Activated CD8-positive, alpha-beta memory T cell treated with anti-CD3 and anti-CD28 coated beads for 48 hours (primary cell): Measurements from ENCODE around the gene SELENOO.

Source experiments
- DNase-seq, 3 experiments: peaks; one replicate each; pipeline ENCODE4 v3.0.0-alpha.2; 2020; ENCODE audit warnings: low read depth in 2 of 3, low spot score in 2 of 3

SELENOO gene

DNA sequence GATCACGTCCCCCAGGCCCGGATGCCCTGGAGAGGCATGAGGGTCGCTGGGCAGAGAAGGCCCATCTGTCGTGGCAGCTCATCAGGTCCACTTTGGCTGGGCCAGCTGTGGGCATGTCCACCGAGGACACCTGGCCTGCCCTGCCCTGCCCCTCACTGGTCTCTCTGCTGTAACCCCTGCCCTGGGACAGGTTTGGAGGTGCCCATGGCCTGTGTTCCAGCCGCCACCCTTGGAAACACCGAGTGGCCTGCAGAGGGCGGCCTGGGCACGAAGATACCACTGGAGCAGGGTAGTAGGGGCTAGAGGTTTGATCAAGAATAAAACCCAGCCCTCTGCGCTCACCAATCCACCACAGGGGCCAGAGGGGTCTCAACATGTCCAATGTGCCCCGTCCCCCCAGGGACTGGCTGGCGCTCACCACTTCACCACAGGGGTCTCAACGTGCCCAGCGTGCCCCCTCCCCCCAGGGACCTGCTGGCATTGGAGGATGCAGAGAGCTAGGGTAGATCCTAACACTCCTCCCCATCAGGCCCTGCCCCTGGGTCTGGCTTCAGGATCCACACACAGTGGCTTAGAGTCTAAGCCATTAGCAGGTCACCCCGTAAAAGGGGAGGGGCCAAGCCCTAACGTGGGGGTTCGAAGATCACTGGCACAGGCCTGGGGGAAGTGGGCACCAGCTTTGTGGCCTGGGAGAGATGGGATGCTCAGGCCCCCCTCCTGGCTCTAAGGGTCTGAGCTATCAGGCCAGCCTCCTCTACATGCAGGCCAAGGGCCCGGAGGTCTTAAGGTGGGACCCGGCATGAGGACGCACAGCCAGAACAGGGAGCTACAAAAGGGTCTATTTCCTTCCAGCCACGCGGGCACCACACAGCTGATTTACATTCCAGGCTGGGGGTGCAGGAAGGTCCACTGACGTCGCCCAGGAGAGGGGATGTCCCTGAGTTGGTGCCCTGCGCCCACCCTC lies 51.6 kb downstream of the SELENOO start:
- no peak for DNase-seq

DNA sequence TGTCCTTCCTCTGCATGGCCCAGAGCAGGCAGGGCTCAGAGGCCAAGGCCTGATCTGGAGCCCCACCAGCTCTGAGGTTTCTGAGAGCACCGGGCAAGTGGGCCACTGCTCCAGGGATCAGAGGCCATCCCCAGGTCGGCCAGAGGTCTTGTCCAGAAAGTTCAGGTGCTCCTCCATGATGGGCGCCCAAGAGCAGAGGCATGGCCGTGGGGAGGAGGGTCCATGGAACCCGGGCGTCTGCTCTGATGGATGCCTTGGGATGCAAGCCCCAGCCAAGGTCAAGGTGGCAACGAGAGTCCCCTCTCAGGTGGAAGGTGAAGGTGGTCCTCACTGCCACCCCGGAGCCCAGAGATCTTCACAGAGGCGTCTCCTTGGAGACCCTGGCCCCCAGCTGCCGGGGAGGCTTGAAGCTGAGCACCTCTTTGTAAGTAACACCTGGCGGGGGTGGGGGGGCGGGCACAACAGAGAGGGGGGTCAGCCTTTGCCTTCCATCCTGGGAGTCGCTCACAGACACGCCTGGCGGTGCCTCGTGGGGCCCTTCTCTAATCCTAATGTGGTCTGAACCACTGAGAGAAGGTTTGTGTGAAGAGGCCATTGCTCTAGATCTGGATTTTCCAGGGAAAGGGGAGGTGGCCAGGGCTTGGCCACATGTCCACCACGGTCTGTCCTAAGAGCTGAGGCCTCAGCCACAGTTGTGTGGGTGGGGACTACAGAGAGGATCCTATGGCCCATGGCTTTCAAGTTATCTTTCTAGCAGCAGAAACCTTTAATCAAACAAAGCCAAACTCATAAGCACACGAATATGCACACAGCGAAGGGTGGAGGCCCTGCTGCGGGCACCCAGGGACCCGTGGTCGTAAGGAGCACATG lies 52.5 kb downstream of the SELENOO start:
- no peak for DNase-seq

DNA sequence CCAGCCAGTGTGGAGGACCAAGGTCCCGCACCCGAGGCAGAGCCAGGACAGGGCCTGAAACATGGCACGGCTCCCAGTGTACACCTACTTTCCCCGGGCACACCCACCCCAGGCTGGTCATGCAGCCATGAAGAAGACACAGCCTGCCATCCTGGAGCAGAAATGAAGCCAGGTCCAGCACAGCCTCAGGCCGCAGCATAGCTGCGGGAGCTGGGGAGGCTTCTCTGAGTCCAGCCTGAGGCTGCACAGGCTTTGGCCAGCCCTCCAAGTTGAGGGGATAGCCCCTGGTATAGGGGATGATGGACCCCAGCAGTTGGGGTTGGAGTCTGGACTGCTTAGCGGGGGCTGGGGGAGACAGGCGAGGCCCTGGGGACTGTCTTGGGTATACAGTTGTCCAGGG lies 53.1 kb downstream of the SELENOO start:
- DNase-seq, result no peak

DNA sequence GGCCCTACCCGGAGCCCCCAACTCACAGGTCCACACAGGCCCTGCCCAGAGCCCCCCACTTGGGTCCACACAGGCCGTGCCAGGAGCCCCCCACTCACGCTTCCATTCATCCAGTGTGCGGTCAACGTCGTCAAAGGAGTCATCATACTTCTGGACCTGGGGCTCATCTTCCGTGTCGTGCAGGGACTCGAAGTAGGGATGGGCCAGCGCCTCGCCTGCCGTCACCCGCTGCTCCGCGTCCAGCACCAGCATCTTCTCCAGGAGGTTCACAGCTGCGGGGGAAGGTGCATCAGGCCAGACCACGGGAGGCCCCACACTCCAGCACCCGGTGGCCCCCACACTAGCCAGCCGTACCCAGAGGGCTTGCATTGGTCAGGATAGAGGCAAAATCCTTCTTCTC lies 54.3 kb downstream of the SELENOO start:
- DNase-seq, result no peak

DNA sequence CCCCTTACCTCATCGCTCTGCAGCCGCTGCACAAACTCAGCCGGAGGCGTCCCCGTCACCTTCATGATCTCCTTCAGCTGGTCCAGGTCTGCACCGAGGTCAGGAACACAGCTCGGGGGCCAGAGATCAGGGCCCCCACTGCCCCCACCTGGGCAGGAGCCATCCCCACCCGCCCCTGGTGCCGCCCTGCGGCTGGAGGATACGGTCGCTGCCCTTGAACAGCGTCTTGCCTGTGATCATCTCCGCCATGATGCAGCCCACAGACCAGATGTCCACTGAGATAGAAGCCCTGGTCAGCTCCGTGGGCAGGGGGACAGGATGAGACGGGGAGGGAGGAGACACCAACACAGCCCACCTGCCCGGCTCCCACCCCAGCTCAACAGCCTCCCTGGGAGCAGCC lies 54.8 kb downstream of the SELENOO start:
- DNase-seq, result no peak

DNA sequence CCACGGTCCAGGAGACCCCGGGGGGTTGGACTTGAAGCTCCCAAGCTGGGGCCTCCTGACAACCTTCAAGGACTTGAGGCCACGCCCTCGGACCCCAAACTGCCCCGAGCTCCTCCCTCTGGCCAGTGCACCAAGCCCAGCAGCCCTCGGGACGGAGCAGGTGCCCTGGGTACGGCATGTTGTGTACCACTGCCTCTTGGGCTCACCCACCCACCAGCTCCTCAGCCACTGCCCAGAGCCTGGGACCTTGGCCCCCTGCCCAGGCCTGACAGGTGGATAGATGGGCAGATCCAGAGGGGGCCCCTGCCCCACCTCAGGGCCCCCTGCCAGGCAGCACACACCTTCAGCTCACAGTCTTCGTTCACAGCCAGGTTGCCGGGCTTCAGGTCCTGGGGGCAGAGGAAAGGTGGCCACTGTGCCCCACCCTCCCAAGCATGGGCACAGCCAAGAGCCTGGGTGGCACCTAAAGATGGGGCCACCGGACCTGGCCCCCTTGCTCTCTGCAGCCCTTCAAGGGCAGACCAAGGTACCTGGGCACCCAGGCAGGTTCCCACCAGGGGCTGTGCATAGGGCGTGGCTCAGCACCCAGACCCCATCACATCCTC lies 55.5 kb downstream of the SELENOO start:
- no peak for DNase-seq

DNA sequence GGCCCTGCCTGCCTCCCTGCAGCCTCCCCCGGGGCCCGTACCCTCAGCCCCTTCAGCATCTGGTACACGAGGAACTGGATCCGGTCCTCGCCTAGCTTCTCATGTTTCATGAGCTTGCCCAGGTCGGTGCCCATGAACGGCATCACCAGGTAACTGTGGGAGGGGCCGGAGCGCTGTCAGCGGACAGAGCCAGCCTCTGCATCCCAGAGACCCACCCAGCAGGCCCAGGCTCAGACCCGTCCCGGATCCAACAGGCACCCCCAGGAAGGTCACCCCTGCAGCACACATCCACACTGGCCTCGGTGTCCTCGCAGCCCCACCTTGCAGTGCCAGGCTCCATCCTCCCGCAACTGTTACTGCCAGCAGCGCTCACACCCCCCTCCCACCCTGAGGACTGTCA lies 56.2 kb downstream of the SELENOO start:
- DNase-seq, result no peak

DNA sequence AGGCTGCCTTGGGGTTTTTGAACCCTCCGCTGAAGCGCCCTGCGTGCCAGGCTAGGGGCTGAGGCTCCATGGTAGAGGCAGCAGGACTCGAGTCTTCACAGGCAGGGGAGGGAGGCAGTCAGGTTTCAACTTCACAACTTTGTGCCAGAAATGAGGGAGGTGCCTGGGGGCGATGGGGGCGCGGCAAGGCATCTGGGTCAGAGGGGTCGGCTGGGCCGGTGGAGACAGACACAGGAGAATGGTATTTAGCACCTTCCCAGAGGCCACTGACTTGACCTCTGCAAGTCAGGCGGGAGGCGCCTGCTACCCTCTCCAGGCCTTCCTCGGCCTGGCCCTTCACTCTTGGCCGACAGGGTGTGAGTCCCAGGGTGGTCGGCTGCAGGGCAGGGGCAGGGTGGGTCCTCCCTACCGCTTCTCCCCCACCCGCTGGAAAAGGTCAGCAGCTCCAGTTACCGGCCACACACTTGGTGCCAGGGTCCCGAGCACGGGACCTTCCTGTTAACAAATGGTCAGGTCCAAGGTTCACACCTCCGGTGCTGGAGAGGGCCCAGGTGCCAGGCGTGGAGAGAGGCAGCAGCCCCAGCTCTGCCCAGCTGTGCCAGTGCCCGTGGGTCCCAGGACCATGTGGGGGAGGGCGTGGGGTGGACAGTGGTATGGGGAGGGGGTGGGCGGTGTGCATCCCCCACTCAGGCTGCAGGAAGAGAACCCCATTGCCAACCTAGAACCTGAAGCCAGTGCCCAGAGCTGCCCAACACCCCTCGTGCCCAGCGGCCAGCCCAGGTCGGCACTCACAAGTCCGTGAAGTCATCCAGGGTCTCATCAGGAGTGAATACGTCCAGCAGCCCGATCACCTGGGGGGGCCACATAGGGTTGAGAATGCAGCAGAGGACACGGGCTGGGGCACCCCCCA lies 56.9 kb downstream of the SELENOO start:
- no peak for DNase-seq

DNA sequence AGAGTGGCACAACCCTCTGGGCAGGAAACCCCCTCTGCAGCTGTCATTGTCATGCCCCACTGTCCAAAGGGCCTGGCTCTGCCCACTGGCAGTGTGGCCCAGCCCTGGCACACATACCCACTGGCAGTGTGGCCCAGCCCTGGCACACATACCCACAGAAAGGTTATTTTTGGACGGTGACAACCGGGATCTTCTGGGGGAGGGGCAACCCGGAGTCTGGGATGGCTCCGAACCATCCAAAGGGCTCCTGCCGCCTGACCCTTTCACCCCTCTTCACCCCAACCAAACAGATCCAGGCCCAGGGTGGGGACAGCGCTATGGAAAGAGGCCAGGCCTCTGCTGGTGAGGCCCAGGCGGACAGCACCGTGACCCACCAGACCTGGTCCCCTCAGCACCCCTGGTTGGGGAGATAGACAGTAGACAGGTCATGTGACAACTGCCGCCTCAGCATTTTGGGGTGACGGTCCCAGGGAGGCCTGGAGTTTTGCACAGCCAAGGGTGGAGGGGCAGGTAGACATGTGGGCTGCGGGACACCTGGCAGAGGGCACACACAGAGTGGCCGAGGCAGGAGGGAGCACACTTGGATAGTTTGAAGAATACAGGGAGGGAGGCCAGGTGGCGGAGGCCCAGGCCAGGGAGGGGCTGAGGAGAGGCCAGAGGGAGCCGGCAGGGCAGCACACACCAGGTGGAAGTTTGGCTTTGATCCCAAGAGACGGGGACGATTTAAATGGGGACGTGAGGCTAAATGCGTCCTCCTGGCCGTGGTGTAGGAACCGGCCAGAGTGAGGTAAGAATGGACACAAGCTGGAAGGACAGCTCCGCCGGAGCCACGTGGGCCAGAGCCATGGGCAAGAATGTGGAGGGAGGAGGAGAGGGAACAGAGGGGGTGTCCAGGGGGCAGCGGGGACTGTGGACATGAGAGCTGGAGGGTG lies 57.8 kb downstream of the SELENOO start:
- no peak for DNase-seq

DNA sequence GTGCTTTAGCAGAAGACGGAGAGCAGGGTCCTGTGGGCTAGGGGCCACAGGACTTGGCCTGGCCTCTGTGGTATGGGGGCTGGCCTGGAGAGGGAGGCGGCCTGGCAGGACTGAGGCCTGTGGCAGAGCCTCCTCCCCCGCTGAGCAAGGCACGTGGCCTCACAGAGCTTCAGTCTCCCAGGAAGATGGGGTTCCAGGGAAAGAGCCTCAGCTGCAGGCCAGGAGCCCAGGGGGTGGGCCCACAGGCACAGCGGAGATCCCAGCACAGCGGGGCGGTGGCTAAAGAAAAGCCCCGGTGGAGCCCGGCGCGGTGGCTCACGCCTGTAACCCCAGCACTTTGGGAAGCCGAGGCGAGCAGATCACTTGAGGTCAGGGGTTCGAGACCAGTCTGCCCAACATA lies 58.5 kb downstream of the SELENOO start:
- no peak for DNase-seq

DNA sequence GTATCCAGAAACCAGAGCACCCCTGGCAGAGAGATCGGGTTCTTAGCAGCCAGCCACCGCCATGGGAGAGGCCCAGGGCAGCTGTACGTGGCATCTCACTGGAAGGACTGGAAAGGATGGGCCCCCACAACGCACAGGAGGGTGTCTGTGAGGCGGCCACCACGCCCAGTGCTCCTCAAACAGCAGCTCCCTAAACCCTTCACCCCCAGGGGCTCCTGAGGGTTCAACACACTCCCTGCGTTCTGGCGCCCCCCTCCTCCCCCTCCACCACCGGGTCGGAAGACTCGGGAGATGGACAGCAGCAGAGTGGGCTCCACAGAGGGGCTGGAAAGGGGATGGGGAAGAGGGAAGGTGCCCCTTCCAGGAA lies 59.6 kb downstream of the SELENOO start:
- DNase-seq, result no peak

DNA sequence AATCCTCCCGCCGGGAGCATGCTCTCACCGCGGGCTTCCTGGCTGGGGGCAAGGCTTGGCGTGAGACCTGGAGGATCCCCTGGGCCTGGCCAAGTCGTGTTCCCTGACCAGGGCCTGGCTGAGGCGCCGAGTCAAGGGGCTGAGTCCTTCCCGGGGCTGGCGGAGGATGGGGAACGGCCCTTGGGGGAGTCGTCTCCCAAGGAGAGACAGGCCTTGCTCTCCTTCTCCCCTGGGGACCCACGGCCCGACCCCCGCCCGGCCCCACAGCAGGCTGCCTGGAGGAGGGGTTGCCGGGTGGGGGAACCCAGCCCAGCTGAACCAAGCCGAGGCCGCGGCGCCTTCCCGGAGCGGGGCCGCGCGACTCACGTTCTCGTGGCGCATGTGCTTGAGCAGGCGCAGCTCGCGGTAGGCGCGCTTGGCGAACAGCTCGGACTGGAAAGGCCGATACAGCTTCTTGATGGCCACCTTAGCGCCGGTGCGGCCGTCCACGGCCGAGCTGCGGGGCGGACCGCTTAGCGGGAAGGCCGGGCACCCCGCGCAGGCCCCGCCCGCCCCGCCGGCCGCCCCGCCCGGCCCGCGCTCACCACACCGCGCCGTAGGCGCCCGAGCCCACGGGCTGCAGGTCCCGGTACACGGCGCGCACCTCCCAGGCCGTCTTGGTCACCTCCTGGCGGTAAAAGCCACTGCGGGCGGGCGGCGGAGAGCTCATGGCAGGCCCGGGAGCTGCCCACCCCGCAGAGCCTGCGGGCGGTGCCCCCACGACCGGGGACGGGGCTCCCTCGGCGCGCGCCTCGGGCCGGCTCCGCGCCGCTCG lies 60.2 kb downstream of the SELENOO start:
- no peak for DNase-seq

DNA sequence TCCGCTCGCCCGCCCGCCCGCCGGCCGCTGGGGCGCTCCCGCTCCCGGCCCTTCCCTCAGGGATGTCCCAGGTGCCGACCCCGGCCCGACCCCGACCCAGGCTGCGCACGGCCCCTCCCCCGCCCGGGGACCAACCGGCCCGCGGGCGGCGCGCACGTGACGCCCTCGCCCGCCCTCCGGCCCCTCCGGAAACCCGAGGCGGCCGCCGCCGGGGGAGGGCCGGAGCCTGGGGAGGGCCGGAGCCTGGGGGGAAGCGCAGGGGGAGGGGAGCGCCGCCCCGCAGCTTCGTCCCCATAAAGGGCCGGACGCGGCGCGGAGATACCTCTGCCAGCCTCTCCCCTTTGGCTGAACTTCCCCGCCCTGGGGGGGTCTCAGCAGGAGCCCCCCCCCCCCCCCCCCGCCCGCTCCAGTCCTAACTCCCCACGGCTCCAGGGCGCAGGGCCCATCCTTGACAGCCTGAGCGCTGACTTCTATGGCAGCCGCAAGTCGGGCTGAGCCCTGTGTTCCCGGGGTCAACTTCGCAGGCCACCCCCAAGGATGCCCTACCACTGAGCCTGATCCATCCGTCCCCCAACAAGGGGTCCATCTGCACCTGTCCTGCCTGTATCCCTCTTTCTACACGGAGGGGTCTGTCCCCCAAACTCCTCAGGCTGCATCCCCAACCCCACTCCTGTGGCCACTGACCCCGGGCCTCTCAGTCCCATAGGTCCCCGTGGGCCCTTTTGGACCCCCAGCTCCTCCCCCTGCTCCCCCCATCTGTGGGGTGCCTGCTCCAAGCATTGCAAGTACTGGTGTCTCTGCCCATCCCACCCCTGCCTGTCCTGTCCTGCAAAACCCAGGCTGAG lies 61.0 kb downstream of the SELENOO start, which contains the start of gene MAPK12:
TSS of gene MAPK12 (minus strand) at position 69 of the 845 bp plus-strand sequence. CDS start 174 bp downstream, outside the sequence.
- DNase-seq, result no peak

DNA sequence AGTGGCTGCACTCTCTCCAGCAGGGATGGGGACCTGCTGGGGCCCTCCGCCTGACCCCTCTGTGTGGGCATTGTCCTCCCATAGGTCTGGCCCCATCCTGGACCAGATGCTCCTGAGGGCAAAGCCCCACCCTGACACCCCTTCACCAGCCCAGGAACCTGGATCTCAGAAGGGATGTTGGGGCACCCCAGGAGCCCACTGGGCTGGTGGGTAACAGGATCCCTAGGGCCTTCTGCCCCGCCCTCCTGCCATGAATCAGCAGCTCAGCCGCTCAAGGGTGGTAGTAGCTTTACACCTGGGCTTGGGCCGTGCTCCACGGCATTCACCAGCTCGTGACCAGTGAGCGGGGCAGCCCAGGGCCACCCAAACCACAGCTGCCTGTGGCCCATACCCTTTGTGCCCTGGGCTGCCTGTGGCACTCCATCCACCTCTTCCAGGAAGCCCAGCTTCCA lies 61.7 kb downstream of the SELENOO start:
- no peak for DNase-seq

DNA sequence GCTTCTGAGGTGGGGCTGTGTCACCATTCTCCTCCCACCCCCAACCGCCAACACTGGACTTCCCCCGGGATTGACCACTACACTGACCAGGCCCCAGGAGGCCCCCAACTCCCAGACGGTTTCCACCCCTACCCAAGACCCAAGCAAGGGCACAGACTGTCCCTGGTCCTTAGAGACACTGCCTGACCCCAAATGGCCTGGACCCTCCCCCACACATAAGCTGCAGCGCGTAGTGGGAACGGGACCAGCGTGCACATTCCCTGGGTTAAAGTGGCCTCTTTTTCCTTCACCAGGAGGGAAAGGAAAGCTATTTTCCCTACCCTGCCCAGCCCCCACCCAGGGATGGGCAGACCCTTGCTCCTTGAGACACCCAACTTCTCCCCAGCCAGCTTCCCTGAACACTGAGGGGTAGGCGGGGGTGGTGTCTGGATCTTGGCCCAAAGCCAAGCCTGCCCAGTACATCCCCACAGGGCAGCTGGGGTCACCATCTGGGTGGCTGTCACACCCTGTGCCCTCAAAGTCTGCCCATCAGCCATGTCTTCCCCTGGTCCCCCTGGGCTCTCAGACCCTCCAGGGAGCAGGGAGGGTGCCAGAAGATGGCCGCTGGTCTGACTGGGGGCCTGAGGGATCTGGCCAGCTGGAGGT lies 62.3 kb downstream of the SELENOO start:
- DNase-seq, result no peak

DNA sequence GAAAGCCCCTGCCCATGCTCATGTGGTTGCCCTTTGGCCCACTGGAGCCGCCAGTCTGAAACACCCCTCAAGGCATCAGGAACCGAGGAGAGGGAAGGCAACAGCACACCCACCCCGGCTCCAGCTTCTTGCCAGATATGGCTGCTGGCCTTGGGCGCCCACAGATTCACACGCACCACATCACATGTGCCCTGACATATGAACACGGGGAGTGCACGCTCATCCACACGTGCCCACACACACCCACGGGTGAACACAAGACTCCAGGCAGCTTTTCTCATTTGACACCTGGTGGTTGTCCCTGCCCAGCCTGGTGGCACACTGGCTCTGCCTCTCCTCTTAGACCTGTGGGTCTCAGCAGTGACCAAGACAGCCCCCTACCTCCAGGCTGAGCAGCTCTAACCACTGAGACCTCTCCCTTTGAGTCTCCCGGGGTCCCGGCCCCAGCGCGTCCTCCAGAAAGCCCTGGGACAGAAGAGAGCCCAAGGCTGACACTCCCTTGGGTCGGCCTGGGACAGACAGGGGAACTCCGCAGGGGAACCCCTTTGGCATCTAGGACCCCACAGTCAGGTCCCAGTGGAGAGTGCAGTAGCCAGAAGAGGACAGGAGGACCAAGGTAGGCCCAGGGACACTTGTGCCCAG lies 63.4 kb downstream of the SELENOO start:
- no peak for DNase-seq
